Measurements from ENCODE around the gene ILF3. TPM values are rescaled to one million over a fixed set of nuclear protein-coding genes. Genes with fewer than 3 reads are reported as not detected.
A peak's percentile ranks its signal among the peaks of the same experiment; 100 is the strongest.

Gene ILF3
- total and polyA plus RNA-seq, 2 experiments from 2014 or later = 573 to 616 TPM

- Mint-ChIP-seq H3K4me3 (no peak overlapping the region), H3K27me3 (ENCODE audit: insufficient read depth, low read depth, poor library complexity) (peaks cover 11% of the 10 kb centered on the region), H3K9me3 (peaks cover 7% of the 10 kb centered on the region; the same call in 2 of the 3 replicates), H3K36me3 (ENCODE audit: low read depth) (peaks cover 11% of the 10 kb centered on the region; the same call in 2 of the 3 replicates), H3K27ac (0 out of 2 replicates have a peak overlapping the region, but pooled peaks have one; percentile 18), H3K4me1 (peaks cover 12% of the 10 kb centered on the region)
- Histone ChIP-seq H3K4me1 (ENCODE audit: insufficient read depth) (no peaks in the 10 kb centered on the region), H3F3A (replicated peaks; ENCODE audit: low read depth) (peaks cover 6% of the 10 kb centered on the region; the same call in 1 of the 2 replicates), H3K36me3 (ENCODE audit: insufficient read depth) (no peaks in the 10 kb centered on the region; the same call in 1 of the 2 replicates), H3K4me2 (no peak overlapping the region), H3K9me2 (ENCODE audit: insufficient read depth) (no peaks in the 10 kb centered on the region), H2AFZ (no peak overlapping the region), H3K27me3 (ENCODE audit: insufficient read depth) (no peaks in the 10 kb centered on the region), H3K27ac (ENCODE audit: low read depth) (peak overlapping the region; percentile 64), H3K4me3 (no peak overlapping the region), H3K79me2 (replicated peaks; ENCODE audit: insufficient read depth) (peaks cover 98% of the 10 kb centered on the region), H4K20me1 (replicated peaks; ENCODE audit: insufficient read depth) (peaks cover 43% of the 10 kb centered on the region)
- ATAC-seq (no peak), DNase-seq (ENCODE audit: low spot score) (no peak)
- TF ChIP-seq, protein P1, sequence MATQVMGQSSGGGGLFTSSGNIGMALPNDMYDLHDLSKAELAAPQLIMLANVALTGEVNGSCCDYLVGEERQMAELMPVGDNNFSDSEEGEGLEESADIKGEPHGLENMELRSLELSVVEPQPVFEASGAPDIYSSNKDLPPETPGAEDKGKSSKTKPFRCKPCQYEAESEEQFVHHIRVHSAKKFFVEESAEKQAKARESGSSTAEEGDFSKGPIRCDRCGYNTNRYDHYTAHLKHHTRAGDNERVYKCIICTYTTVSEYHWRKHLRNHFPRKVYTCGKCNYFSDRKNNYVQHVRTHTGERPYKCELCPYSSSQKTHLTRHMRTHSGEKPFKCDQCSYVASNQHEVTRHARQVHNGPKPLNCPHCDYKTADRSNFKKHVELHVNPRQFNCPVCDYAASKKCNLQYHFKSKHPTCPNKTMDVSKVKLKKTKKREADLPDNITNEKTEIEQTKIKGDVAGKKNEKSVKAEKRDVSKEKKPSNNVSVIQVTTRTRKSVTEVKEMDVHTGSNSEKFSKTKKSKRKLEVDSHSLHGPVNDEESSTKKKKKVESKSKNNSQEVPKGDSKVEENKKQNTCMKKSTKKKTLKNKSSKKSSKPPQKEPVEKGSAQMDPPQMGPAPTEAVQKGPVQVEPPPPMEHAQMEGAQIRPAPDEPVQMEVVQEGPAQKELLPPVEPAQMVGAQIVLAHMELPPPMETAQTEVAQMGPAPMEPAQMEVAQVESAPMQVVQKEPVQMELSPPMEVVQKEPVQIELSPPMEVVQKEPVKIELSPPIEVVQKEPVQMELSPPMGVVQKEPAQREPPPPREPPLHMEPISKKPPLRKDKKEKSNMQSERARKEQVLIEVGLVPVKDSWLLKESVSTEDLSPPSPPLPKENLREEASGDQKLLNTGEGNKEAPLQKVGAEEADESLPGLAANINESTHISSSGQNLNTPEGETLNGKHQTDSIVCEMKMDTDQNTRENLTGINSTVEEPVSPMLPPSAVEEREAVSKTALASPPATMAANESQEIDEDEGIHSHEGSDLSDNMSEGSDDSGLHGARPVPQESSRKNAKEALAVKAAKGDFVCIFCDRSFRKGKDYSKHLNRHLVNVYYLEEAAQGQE (IDR thresholded peaks at IDR 0.05; ENCODE audit: unreplicated experiment) = no peak
- TF ChIP-seq ETS1 (IDR thresholded peaks at IDR 0.05) (no peak), ZNF331 (CRISPR knock-in tag; IDR thresholded peaks at IDR 0.05; ENCODE audit: low read depth) (no peak), POLR2AphosphoS5 (IDR thresholded peaks at IDR 0.05; ENCODE audit: low read depth) (no peak), ZNF462 (CRISPR knock-in tag; IDR thresholded peaks at IDR 0.05) (no peak), JUNB (IDR thresholded peaks at IDR 0.05; ENCODE audit: unreplicated experiment) (no peak), CREB1 (CRISPR knock-in tag; IDR thresholded peaks at IDR 0.05; ENCODE audit: low read depth) (no peak), ZNF114 (CRISPR knock-in tag; IDR thresholded peaks at IDR 0.05) (no peak), EZH2 (IDR thresholded peaks at IDR 0.05; ENCODE audit: low read depth, unreplicated experiment) (no peak), EZH2phosphoT487 (IDR thresholded peaks at IDR 0.05; ENCODE audit: unreplicated experiment) (no peak)
- TF ChIP-seq, protein P2, sequence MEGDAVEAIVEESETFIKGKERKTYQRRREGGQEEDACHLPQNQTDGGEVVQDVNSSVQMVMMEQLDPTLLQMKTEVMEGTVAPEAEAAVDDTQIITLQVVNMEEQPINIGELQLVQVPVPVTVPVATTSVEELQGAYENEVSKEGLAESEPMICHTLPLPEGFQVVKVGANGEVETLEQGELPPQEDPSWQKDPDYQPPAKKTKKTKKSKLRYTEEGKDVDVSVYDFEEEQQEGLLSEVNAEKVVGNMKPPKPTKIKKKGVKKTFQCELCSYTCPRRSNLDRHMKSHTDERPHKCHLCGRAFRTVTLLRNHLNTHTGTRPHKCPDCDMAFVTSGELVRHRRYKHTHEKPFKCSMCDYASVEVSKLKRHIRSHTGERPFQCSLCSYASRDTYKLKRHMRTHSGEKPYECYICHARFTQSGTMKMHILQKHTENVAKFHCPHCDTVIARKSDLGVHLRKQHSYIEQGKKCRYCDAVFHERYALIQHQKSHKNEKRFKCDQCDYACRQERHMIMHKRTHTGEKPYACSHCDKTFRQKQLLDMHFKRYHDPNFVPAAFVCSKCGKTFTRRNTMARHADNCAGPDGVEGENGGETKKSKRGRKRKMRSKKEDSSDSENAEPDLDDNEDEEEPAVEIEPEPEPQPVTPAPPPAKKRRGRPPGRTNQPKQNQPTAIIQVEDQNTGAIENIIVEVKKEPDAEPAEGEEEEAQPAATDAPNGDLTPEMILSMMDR (conservative IDR thresholded peaks at IDR 0.05; ENCODE audit: low read depth in 2 of 2) = no peak
Measured at GRCh38 chr19:10737722-10738121, 83.6 kb downstream of the ILF3 start.
